ENCODE measurements around the gene BICDL2. TPM values are rescaled to one million over a fixed set of nuclear protein-coding genes. Genes with fewer than 3 reads are reported as not detected.

Gene BICDL2
- total and polyA plus RNA-seq, 2 of the 4 experiments (the other 2 are of a cell fraction), result 0.17 to 0.18 TPM

DNA sequence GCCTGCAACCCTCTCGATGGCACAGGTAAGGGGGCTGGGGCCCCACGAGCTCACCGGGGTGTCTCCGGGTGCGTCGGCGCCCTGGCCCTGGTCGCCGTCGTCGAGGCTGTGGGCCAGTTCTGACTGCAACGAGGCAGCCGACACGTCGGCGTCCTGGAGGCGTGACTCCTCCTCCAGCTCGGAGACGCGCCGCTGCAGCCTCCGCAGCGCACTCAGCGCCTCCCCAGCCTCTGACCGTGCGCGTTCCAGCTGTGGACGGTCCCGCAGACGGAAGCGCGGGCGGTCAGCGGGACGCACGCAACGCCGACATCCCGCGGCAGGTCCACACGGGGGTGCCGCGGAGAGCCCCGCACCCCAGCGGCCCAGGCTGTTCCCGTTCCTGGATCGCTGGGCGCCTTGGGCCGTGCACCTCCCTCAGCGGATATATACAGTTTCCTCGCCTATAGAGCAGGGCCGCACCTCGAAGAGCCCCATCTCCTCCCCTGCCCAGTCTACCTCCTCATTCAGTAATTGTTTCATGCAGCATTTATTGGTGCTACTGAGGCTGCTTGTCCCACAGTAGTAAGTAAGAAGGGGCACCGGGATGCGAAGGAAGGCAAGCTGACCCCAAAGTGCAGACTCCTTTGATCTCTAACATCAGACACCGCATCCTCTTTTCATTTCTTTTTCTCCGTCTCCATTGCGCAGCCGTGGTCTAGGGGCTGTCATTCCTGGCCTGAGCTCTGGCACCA is 7.1 kb downstream of the BICDL2 start:
- Histone ChIP-seq H3K9me3 (ENCODE audit: control insufficient read depth, insufficient read depth, low read length) (no peaks in the 10 kb centered on the region), H3K4me1 (ENCODE audit: control insufficient read depth, insufficient read depth, low read length) (no peaks in the 10 kb centered on the region), H3K4me2 (ENCODE audit: low read depth, low read length) (no peak overlapping the region), H2AK5ac (ENCODE audit: low read depth, low read length) (no peak overlapping the region), H3K4me3 (ENCODE audit: insufficient read depth, low read depth, low read length) (no peak overlapping the region), H4K91ac (ENCODE audit: insufficient read depth, low read depth, low read length) (no peak overlapping the region; the same call in 1 of the 2 replicates), H3K14ac (replicated peaks; ENCODE audit: low read depth, low read length) (no peak overlapping the region), H4K20me1 (ENCODE audit: insufficient read depth, low read length) (peaks cover 7% of the 10 kb centered on the region; the same call in 1 of the 2 replicates), H4K5ac (ENCODE audit: low read depth, low read length) (no peak overlapping the region), H3K56ac (ENCODE audit: extremely low read depth, insufficient read depth, low read length) (no peak overlapping the region), H4K8ac (ENCODE audit: low read depth in 2 of 2, low read length in 2 of 2) (no peak overlapping the region; a peak in 1 of 4 replicates), H2BK5ac (ENCODE audit: low read depth, low read length, poor library complexity, severe bottlenecking) (no peak overlapping the region), H3K23ac (ENCODE audit: low read depth, low read length) (no peak overlapping the region), H3K27ac (ENCODE audit: insufficient read depth, low read length) (no peak overlapping the region), H3K9me1 (ENCODE audit: insufficient read depth, low read length) (no peaks in the 10 kb centered on the region), H3K36me3 (ENCODE audit: control insufficient read depth, insufficient read depth, low read length) (peaks cover 11% of the 10 kb centered on the region; the same call in 1 of the 2 replicates), H2AFZ (replicated peaks; ENCODE audit: low read length, poor library complexity) (peak overlapping the region; percentile 81), H3K9ac (ENCODE audit: low read depth, low read length) (no peak overlapping the region), H2AK9ac (replicated peaks; ENCODE audit: low read depth, low read length, poor library complexity) (peak overlapping the region; percentile 79), H2BK20ac (ENCODE audit: low read depth, low read length) (no peak overlapping the region), H3K4ac (ENCODE audit: low read depth, low read length) (peak overlapping the region; percentile 57; the same call in 1 of the 2 replicates), H2BK15ac (ENCODE audit: low read depth, low read length) (no peak overlapping the region; the same call in 2 of the 3 replicates), H2BK120ac (ENCODE audit: low read depth, low read length) (no peak overlapping the region), H3K18ac (ENCODE audit: low read depth, low read length) (no peak overlapping the region), H3K27me3 (ENCODE audit: control insufficient read depth, insufficient read depth, low read length) (peaks cover 34% of the 10 kb centered on the region), H3K79me1 (ENCODE audit: low read depth in 1 of 2, low read length in 2 of 2) (no peaks in the 10 kb centered on the region)
- in situ Hi-C loops (cut with MboI; ENCODE audit: low sequenced_read_pairs) (no loop called here), intact Hi-C loops (cut with micrococcal nuclease) (no loop called here), dilution Hi-C loops (cut with HindIII; ENCODE audit: low sequenced_read_pairs, unreplicated experiment) (no loop called here)
- POLR2A ChIA-PET (ENCODE audit: unreplicated experiment), result no interaction called here
- CTCF ChIA-PET, result interaction anchor here (0.7 to 1.5 kb wide), 3 partner anchors 16 to 99 kb away, joined by 3 to 4 read pairs (median 3); no protein-coding TSS in a partner anchor
- WGBS, 2 experiments (ENCODE audit: extremely low coverage in 2 of 2, insufficient read length in 1 of 2), result 15% methylated on average over 48 of the region's 59 CpGs; no CpG with 5 or more reads in 1 of the 2 experiments
- BruUV-seq (replicated peaks), result no TSS peak
- peak; percentile 31 for DNase-seq
- peak; percentile 33 for ATAC-seq (ENCODE audit: low read depth)
- TF ChIP-seq CEBPB (IDR thresholded peaks at IDR 0.05; ENCODE audit: low read depth, low read length) (no peak), MAZ (IDR thresholded peaks at IDR 0.05; ENCODE audit: borderline replicate concordance, low read depth, low read length) (no peak), MXI1 (IDR thresholded peaks at IDR 0.05; ENCODE audit: borderline replicate concordance, low read depth, low read length) (no peak), SMC3 (IDR thresholded peaks at IDR 0.05; ENCODE audit: low read depth, low read length) (no peak), CHD1 (IDR thresholded peaks at IDR 0.05; ENCODE audit: low read depth, low read length) (no peak), BHLHE40 (IDR thresholded peaks at IDR 0.05; ENCODE audit: low read depth, low read length) (no peak), FOS (IDR thresholded peaks at IDR 0.05; ENCODE audit: low read depth, low read length) (no peak), NFE2L2 (IDR thresholded peaks at IDR 0.05; ENCODE audit: low read depth, low read length) (no peak), RFX5 (IDR thresholded peaks at IDR 0.05; ENCODE audit: low read depth, low read length) (no peak), POLR2A (IDR thresholded peaks at IDR 0.05; ENCODE audit: low read depth, low read length) (no peak; the same call in 1 of the 2 replicates)
- TF ChIP-seq, protein P1, sequence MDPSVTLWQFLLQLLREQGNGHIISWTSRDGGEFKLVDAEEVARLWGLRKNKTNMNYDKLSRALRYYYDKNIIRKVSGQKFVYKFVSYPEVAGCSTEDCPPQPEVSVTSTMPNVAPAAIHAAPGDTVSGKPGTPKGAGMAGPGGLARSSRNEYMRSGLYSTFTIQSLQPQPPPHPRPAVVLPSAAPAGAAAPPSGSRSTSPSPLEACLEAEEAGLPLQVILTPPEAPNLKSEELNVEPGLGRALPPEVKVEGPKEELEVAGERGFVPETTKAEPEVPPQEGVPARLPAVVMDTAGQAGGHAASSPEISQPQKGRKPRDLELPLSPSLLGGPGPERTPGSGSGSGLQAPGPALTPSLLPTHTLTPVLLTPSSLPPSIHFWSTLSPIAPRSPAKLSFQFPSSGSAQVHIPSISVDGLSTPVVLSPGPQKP (IDR thresholded peaks at IDR 0.05; ENCODE audit: borderline replicate concordance, low read depth, low read length), result no peak
- TF ChIP-seq, protein P2, sequence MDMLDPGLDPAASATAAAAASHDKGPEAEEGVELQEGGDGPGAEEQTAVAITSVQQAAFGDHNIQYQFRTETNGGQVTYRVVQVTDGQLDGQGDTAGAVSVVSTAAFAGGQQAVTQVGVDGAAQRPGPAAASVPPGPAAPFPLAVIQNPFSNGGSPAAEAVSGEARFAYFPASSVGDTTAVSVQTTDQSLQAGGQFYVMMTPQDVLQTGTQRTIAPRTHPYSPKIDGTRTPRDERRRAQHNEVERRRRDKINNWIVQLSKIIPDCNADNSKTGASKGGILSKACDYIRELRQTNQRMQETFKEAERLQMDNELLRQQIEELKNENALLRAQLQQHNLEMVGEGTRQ (IDR thresholded peaks at IDR 0.05; ENCODE audit: low read depth, low read length), result no peak

Data from IMR-90 (cell line).